Heart right ventricle (tissue), 16 donors: ENCODE data around the gene PLEKHJ1. TPM values are rescaled to one million over a fixed set of nuclear protein-coding genes. Genes with fewer than 3 reads are reported as not detected.

ENCODE experiments used
- ATAC-seq, 8 donors: fragments of 200-7000 bp; cut with Tn5 transposase; one replicate each; pipeline ENCODE4 v1.9.1; 2020; ENCODE audit warnings: mild to moderate bottlenecking in 8 of 8, moderate library complexity in 8 of 8, moderate number of reproducible peaks in 1 of 8
- DNase-seq, 2 donors: peaks; one replicate each; pipeline ENCODE4 v3.0.0-alpha.2; 2020
- H3K27ac ChIP-seq, 10 donors: fragments of 200-600 bp; sonication (generic) in 2 of 10; one replicate each; pipeline versions ENCODE4 v1.5.0 to v1.8.0; 2020 to 2022; ENCODE audit warnings: mild to moderate bottlenecking in 3 of 10
- H3K27me3 ChIP-seq, 7 donors: fragments of 200-600 bp; one replicate each; pipeline ENCODE4 v1.8.0; 2021 to 2022; ENCODE audit warnings: mild to moderate bottlenecking in 2 of 7
- H3K36me3 ChIP-seq, 9 donors: fragments of 200-600 bp; sonication (generic) in 1 of 9; one replicate each; pipeline versions ENCODE4 v1.5.0 to v1.8.0; 2020 to 2022; ENCODE audit warnings: mild to moderate bottlenecking in 2 of 9
- H3K4me1 ChIP-seq, 9 donors: fragments of 200-600 bp; sonication (generic) in 1 of 9; one replicate each; pipeline versions ENCODE4 v1.5.0 to v1.8.0; 2020 to 2022; ENCODE audit warnings: mild to moderate bottlenecking in 4 of 9
- H3K4me3 ChIP-seq, 10 donors: fragments of 200-600 bp; sonication (generic) in 2 of 10; one replicate each; pipeline versions ENCODE4 v1.5.0 to v1.8.0; 2020 to 2022; ENCODE audit warnings: mild to moderate bottlenecking in 7 of 10, moderate library complexity in 2 of 10
- H3K9me3 ChIP-seq, 11 donors: fragments of 200-600 bp in 10 of 11; sonication (generic) in 2 of 11; one replicate each; pipeline versions ENCODE4 v1.5.0 to v1.8.0; 2013 to 2022; ENCODE audit warnings: mild to moderate bottlenecking in 2 of 11, control low read depth in 1 of 11, moderate library complexity in 1 of 11
- WGBS, 2 donors: extraction: QIAGEN DNeasy Blood & Tissue Kit; methylation state at CpG; one replicate each; pipeline ENCODE4 v1.1.7; 2013; ENCODE audit warnings: inconsistent platforms in 1 of 2; 5-methylcytosine and 5-hydroxymethylcytosine counted together
- intact Hi-C, 10 donors: fragments of 100-400 bp; cut with DNase I; formaldehyde crosslinking; loops; one replicate each; pipeline versions ENCODE4 v1.11.1 to v1.14.2; 2022
- polyA plus RNA-seq, 2 donors: library from polyadenylated mRNA; stranded (reverse); fragments of 200-250 nt; gene quantifications; one replicate each; pipeline ENCODE4 v1.2.3, GENCODE V29; 2013
- total RNA-seq, 10 donors: library from RNA; stranded (reverse); fragmentation: NEBNext Ultra II Directional in 3 of 10; extraction: Animal tissue kit (Norgen Biotek cat#: 25700) in 3 of 10; gene quantifications; one replicate each; pipeline versions ENCODE4 v1.2.1 to v1.2.4, GENCODE V29; 2021 to 2023
- TF ChIP-seq, protein P1 (sequence below), 9 donors: fragments of 200-600 bp; sonication (generic) in 2 of 9; IDR thresholded peaks; one replicate each; pipeline versions ENCODE4 v1.5.0 to v1.8.0; 2021 to 2022; ENCODE audit warnings: antibody characterized with exemption in 9 of 9, mild to moderate bottlenecking in 5 of 9, moderate library complexity in 1 of 9
- donor health status: Arrhythmogenic right ventricular cardiomyopathy.
- donor health status: ischemic (EF 13 %, LVEDD 7.1; RV severe dilation, severe dysfunction).
- donor health status: healthy with polysubstance abuse.
- donor health status: DM: no; HTN: yes; CAD: no.
- donor health status: DM: no; HTN: no; CAD: no.
- donor health status: ischemic (EF 25% LVEDD 6.9; RV normal size, moderate dysfunction).
- donor health status: ischemic (EF 25% LVEDD 5.7; RV mildly dilated, moderate dysfunction).
- donor health status: healthy.
- donor health status: DM: yes; HTN: yes; CAD: no.
- donor health status: Ischemic cardiomyopathy.
- donor health status: ischemic (EF 35%, LVEDD 5.7; RV mildly dilated, moderate dysfunction).
- donor health status: nonischemic (EF 11% LVEDD 7.7; RV severe dilation, severe dysfunction).
- donor health status: DM: yes; HTN: yes; CAD: no.
- donor health status: PGD.
- donor health status: ischemic (EF 29% LVEDD 5.4; RV normal size, mild dysfunction).
- donor health status: nonischemic (EF 23%, LVEDD 6.1; RV moderate dilation, normal function).

Gene PLEKHJ1
- total and polyA plus RNA-seq, 12 donors = 40.0 to 103 (median 46.8) TPM

DNA sequence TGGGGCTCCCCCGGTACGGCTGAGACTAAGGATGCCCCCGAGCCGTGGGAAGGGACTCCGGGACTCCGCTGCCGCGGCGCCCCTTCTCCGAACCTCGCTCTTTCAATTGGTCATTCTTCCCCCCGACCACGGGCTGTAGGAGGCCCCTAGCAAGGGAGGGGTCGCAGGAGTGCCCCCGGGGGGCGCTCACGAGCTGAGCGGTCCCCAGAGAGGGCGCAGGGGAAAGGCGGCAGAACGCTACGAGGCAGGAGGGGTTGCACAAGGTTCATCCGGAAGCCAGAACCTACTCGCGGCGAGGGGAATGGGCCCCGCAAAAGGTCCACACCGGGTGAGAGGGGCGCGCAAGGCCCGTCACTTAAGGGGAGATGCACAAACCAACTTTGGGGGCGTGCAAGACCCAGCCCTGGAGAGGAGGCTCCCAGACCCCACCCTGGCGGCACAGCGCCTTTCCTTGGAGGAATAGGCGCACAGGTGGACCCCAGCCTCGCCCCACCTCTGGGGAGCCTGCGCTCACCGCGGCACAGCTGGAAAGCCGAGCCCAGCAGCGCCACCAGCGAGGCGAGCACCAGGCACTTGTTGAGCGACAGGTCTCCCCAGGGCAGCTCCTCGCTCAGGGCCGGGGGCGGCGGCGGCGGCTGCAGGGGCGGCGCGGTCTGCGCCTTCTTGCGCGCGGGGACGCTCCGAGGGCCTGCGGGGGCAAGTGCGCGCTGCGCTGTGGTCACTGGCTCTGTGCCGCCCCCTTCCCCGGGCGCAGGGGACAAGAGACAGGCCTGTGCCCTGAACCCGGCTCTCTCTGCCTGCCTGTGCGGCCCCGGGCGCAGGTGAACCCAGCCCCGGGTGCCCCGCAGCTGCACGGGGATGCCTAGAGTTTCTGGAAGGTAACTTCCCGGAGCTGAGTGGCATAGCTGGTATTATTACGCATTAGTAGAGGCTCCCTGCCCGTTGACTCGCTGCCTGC is 17.3 kb upstream of the PLEKHJ1 start:
- TF ChIP-seq, protein P1, sequence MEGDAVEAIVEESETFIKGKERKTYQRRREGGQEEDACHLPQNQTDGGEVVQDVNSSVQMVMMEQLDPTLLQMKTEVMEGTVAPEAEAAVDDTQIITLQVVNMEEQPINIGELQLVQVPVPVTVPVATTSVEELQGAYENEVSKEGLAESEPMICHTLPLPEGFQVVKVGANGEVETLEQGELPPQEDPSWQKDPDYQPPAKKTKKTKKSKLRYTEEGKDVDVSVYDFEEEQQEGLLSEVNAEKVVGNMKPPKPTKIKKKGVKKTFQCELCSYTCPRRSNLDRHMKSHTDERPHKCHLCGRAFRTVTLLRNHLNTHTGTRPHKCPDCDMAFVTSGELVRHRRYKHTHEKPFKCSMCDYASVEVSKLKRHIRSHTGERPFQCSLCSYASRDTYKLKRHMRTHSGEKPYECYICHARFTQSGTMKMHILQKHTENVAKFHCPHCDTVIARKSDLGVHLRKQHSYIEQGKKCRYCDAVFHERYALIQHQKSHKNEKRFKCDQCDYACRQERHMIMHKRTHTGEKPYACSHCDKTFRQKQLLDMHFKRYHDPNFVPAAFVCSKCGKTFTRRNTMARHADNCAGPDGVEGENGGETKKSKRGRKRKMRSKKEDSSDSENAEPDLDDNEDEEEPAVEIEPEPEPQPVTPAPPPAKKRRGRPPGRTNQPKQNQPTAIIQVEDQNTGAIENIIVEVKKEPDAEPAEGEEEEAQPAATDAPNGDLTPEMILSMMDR (IDR thresholded peaks at IDR 0.05) = peak in 4 of 9 donors; percentile 6 to 23 (median 20)
- Histone ChIP-seq H3K27ac (no peak overlapping the region), H3K36me3 (peaks cover 0 to 5% (median 0%) of the 10 kb centered on the region in 9 donors), H3K27me3 (peaks cover 36 to 59% (median 52%) of the 10 kb centered on the region in 7 donors), H3K4me1 (peaks cover 8 to 43% (median 36%) of the 10 kb centered on the region in 9 donors), H3K4me3 (peak overlapping the region in 7 of 10 donors; percentile 0 to 34 (median 19)), H3K9me3 (no peaks in the 10 kb centered on the region)
- whole genome bisulfite sequencing, 2 donors = 3 to 5% methylated on average over 77 of the region's 77 CpGs
- DNase-seq (no peak), ATAC-seq (no peak)
- intact Hi-C loops = no loop called here

DNA sequence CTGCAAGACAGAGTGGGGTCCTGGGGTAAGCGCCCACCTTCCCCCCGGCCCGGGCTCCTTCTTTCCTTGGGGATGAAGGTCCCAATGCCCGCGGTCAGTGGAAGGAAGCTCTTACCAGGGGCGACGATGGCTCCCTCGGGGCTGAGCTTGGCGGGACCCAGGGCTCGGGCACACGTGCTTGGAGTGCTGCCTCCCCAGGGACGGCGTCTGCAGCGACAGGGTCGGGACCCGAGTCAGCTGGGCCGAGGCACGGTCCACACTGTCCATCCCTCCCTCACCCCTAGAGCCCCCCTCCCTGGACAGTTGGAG is 16.6 kb upstream of the PLEKHJ1 start:
- Histone ChIP-seq H3K4me1 (peaks cover 8 to 43% (median 36%) of the 10 kb centered on the region in 9 donors), H3K27ac (no peak overlapping the region), H3K36me3 (peaks cover 0 to 11% (median 0%) of the 10 kb centered on the region in 9 donors), H3K27me3 (peaks cover 36 to 59% (median 52%) of the 10 kb centered on the region in 7 donors), H3K9me3 (no peaks in the 10 kb centered on the region), H3K4me3 (peak overlapping the region in 6 of 10 donors; percentile 0 to 34 (median 20))
- intact Hi-C loops = no loop called here
- TF ChIP-seq, protein P1 (IDR thresholded peaks at IDR 0.05) = no peak
- ATAC-seq (no peak), DNase-seq (no peak)
- WGBS, 2 donors = 5 to 6% methylated on average over 18 of the region's 18 CpGs

DNA sequence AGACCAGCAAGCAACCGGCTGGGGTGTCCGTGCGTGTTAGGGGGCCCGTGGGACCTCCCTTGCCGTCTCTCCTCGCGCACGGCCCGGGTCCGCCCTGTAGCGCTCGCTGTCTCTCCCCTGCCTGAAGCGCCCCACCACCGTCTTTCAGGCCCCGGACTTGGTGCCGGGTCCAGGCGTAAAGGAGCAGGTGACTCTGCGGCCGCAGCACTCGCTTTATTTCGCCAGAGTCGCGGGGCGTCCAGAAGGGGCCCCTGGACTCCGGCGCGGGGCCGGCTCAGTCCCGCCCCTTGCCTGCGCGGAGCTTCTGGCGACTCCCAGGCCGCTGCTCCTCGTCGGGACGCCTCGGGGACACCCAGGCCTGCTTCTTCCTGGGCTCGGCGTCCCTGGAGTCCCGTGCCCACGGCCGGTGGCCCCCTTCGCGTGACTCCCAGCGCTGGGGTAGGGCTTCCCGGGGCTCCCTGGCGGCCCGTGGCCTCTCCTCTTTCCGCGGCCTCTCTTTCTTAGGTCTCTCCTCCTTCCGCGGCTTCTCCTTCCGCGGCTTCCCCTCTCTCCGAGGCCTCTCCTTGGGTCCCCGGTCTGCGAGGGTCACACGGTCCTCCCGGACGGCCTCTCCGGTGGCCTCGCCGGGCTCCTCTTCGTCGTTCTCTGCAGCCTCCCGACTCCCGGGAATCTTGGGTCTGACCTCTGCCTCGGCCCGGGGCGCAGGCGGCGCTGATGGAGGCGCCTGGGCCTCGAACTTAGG is 16.1 kb upstream of the PLEKHJ1 start:
- WGBS, 2 donors = 8 to 10% methylated on average over 70 to 74 of the region's 74 CpGs
- intact Hi-C loops = no loop called here
- H3K4me3 ChIP-seq = peak overlapping the region in 7 of 10 donors; percentile 5 to 34 (median 19)
- no peak for ATAC-seq
- no peak for DNase-seq
- peaks cover 8 to 45% (median 36%) of the 10 kb centered on the region in 9 donors for H3K4me1 ChIP-seq
- no peak overlapping the region for H3K27ac ChIP-seq
- no peaks in the 10 kb centered on the region for H3K9me3 ChIP-seq
- H3K36me3 ChIP-seq = peaks cover 0 to 16% (median 4%) of the 10 kb centered on the region in 9 donors
- H3K27me3 ChIP-seq = peaks cover 36 to 59% (median 52%) of the 10 kb centered on the region in 7 donors
- TF ChIP-seq, protein P1 (IDR thresholded peaks at IDR 0.05) = no peak
